ENCODE data around the gene SHB.

GRCh38 chr9:37913480-37914153, 155.4 kb downstream of the SHB start:
- peak; percentile 94 for TF ChIP-seq CTCF (IDR thresholded peaks at IDR 0.05)
- TF ChIP-seq ZFX (IDR thresholded peaks at IDR 0.05; ENCODE audit: borderline replicate concordance): no peak

All from 22Rv1 (cell line).